Caki2 (cell line): Measurements from ENCODE around the gene UBE2R2. TPM values are rescaled to one million over a fixed set of nuclear protein-coding genes. Genes with fewer than 3 reads are reported as not detected.
"Not testable (repeated sequence)": the region's sequence is repeated elsewhere in the genome, so short reads cannot be mapped to it uniquely, and the experiment has no call there.

ENCODE experiments used
- DNase-seq: peaks from one replicate; pipeline ENCODE4 v3.0.0-alpha.2; 2015; ENCODE audit warnings: low read depth
- in situ Hi-C: cut with HindIII; loops from 2 replicates; pipeline ENCODE4 v1.10.0; 2016; ENCODE audit warnings: low sequenced_read_pairs, low pct_unique_long_range_greater_than_20kb, mixed read lengths
- total RNA-seq: library from RNA; depleted of rRNA; stranded (reverse); fragments of >200 nt; shearing (Covaris generic); gene quantifications from 2 replicates; pipeline ENCODE4 v1.2.3, GENCODE V29; 2014; ENCODE audit warnings: low replicate concordance

Gene UBE2R2
- total RNA-seq, 1 experiment from 2014 or later: 22.9 TPM

DNA sequence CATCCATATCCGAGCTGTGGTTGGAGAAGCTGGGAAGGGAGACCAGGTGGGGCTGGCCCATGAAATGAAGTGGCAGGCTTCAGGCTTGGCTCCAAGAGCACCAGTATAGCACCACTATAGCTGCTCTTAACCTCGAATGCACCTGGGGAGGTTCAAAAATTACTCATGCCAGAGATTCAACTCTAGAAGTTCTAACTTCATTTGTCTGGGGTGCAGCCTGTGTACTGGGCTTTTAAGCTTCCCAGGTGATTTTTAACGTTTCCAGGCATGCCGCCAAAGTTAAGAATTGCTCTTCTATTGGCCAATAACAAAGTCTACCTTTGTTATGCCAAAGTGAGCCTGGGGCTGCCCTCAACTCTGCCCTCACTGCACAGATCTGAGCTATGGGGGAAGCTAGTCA is 21.1 kb upstream of the UBE2R2 start:
- in situ Hi-C loops: no loop called here
- DNase-seq: no peak

DNA sequence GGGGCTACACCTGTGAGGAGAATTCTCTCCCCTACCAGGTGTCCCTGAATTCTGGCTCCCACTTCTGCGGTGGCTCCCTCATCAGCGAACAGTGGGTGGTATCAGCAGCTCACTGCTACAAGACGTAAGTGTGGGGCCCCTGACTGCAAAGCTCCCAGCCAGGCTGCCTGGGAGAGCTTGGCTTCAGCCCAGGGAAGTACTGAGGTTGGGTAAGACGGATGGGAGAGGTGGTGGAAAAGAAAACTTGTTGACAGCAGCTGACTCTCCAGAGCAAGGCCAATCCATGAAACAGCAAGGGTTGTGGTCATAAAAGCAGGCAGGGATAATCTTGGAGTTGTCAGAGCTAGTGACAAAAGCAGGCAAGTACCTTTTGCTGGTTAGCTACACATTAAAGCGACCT is 20.3 kb upstream of the UBE2R2 start:
- DNase-seq, in situ Hi-C loops: not testable (repeated sequence)

DNA sequence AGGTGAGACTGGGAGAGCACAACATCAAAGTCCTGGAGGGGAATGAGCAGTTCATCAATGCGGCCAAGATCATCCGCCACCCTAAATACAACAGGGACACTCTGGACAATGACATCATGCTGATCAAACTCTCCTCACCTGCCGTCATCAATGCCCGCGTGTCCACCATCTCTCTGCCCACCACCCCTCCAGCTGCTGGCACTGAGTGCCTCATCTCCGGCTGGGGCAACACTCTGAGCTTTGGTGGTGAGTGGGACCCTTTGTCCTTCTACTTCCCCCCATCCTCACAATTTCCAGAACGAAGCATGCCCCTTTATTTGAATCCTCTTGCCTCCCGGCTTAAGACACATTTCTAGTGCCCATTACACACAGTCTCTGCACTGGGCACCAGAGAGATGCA is 19.1 kb upstream of the UBE2R2 start:
- DNase-seq: no peak
- in situ Hi-C loops: no loop called here

DNA sequence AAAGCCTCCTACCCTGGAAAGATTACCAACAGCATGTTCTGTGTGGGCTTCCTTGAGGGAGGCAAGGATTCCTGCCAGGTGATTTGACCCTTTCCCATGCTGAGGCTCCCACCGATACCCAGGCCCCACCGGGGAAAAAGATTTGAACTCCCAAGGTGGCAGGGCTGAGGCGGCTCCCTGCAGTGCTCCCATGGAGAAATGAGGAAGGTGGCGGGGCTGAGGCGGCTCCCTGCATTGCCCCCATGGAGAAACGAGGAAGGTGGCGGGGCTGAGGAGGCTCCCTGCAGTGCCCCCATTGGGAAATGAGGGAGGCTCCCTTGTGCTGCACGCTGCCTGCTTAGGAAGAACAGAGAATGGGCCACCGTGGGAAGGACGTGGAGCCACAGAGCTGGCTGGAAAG is 18.4 kb upstream of the UBE2R2 start:
- in situ Hi-C loops: no loop called here
- DNase-seq: no peak

DNA sequence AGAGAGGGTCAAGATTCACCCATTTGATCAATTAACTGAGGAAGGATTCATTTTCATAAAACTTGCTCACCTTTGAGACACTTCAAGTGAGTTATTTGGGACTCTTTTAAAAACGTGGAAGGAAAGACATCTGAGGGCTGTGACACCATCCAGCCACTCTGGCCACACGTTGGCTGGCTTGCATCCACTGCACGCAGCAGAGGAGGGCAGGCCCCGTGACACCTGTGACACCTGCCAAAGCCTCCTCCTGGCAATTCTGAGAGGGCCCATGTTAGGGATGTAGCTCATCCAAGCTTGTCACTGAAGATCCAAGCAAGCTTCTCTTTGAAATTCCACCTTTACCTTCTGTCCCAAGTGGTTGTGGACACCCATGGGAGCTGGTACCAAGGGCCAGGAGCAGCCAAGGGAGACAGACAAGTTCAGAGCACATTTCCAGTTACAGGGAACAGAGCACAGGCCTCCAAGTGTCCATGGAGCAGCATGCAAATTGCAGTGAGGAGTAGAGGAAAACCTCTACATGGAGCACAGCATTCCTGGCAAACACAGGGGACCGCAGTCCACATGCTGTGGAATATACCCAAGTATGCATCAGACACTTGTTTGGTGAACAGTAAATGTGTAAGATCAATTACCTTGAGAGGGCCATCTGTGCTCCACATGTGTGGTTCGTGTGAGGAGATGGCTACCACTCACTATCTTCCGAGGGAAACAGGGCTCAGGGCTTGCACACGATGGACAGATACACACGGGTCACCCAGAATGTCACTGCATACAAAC is 16.8 kb upstream of the UBE2R2 start:
- in situ Hi-C loops: no loop called here
- DNase-seq: no peak

DNA sequence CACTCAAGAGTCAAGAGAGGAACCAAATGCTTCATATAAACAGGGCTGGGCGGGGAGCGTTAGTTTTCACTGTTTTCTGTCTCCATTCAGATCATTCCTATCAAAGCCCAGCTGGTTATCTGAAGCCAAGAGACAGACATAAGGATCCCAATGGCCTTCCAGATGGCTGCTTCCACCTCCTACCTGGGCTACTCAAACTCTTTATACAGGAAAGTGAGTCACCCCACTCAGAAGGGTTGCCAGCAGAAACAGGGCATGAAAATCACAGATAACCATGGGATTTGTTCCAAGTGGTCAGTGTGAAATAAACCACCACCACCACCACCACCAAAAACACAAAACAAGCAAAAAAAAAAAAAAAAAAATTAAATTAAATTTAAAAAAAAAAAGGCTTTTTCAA is 16.1 kb upstream of the UBE2R2 start:
- DNase-seq: no peak
- in situ Hi-C loops: no loop called here

DNA sequence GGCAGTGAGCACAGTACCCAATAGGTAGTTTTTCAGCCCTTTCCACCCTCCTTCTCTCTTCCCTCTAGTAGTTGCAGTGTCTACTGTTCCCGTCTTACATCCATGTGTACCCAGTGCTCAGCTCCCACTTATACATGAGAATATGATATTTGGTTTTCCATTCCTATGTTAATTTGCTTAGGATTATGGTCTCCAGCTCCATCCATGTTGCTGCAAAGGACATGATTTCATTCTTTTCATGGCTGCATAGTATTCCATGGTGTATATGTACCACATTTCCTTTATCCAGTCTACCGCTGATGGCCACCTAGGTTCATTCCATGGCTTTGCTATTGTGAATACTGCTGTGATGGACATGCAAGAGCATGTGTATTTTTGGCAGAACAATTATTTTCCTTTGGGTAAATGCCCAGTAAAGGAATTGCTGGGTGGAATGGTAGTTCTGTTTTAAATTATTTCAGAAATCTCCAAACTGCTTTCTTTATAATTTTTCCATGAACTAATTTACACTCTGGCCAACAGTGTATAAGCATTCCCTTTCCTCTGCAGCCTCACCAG is 14.9 kb upstream of the UBE2R2 start:
- in situ Hi-C loops: not testable (repeated sequence)

DNA sequence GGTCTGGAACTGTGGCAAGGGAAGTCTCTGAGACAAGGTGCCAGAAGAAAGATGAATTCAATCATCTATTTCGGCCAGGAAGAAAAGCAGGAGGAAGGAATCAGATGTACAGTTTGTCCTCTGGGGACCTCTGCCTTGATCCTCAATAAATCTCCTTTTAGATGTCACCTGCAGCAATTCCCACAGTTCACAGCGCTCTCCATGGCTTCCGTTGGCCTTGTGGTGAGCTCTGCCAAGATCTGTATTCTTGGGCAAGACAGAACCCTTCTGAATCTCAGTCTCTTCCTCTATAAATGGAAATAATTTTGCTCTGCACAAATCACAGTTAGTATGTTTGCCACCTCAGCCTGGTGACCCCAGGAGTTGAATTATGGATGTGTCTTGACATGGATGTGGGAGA is 12.8 kb upstream of the UBE2R2 start:
- in situ Hi-C loops, DNase-seq: not testable (repeated sequence)

More for the DNA sequence above, 14.9 kb upstream of the UBE2R2 start:
- not testable (repeated sequence) for DNase-seq

DNA sequence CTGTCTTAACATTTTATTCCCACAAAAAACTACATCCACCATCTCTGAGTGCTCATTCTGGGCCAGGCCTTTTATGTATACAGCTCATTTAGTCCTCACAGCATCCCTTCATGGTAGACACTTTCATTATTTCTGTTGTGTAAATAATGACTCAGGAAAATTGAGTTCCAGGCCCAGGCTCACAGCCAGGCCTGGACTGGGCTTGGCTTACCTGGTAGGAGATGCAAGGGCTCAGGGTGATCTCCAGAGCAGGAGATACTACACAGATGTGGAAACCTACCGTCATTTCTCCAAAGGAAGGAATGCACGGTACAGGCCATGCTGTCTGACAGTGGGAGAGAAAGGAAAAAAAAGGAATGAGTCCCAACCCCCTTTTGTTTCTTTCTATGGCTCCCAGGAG is 9.8 kb upstream of the UBE2R2 start:
- in situ Hi-C loops: not testable (repeated sequence)
- peak; percentile 59 for DNase-seq

DNA sequence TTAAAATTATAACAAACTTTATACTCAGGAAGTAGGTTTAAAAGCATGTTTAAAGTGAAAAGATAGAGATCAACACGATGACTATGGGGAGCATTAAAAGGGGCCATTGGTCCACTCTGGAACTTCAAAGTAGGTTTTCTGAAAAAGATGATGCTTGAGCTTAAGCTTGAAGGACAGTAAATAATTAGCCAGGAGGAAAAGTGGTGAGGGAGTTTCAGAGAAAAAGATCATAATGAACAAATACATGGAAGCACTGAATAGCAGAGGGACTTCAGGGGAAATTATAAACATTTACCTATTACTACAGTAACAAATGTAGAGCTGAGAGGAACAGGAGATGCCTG is 8.0 kb upstream of the UBE2R2 start:
- DNase-seq, in situ Hi-C loops: not testable (repeated sequence)

DNA sequence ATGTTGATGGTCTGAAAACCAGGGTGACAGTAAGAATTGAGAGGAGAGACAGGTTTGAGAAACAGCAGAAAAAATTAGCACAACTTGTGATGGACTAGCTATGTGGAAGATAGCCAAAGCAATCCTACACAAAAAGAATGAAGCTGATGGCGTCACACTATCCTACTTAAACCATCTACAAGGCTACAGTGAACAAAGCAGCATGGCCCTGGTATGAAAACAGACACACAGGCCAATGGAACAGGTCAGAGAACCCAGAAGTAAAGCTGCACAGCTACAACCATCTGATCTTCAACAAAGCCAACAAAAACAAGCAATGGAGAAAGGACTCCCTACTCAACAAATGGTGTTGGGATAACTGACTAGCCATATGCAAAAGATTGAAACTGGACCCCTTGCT is 7.5 kb upstream of the UBE2R2 start:
- DNase-seq: peak; percentile 39
- in situ Hi-C loops: no loop called here

DNA sequence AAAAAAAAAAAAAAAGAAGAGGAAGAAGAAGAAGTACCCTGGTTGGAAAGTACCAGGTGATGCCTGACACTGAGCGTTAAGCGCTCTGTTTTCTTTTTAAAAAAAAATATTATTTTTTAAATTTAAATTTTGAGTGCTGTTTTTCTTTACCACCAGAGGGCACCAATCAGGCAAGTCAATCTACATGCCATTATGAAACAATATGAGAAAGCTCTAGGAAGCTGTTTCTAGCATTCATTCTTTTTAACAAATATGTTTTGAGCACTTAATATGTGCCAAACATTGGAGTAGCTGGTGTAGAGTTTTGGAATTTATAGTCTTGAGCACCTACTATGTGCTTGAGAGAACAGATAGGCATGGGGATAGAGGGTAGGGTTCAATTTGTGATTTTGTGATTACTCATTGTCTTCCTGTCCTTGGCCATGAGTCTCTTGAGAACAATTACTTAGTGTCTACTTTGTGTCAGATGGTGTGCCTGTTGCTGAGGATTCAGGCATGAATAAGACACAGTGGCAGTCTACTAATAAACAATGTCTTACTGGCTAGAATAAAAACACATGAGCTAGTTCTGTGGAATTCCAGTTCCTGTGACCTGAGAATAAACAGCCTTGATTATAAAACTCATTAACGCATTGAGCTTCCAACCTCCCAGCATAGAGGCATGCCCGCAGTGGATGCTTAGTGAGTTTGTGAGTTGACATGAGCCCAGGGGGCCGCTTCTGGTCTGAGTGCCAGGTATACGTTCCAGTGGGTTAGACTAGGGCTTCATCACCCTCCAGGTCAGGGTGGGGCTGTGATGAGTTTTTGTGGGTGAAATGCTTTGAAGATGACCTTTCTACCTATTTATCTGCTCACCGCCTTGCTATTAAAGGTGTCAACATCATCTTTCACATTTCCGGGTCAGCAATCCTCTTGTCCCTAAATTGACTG is 3.0 kb upstream of the UBE2R2 start:
- DNase-seq: peak; percentile 92
- in situ Hi-C loops: no loop called here

DNA sequence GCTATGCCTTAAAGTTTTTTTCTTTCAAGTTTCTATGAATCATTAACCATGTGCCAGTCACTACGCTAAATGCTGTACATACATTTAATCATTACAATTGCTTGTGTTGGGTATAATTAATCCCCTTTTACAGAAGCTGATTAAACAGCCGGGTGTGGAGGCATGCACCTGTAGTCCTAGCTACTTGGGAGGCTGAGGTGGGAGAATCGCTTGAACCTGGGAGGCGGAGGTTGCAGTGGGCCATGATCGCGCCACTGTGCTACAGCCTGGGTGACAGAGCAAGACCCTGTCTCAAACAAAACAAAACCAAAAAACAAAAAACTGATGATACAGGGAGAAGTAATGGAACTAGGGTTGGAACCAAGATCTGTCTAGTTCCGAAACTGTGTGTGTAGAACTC is 1.2 kb upstream of the UBE2R2 start:
- in situ Hi-C loops: no loop called here
- DNase-seq: no peak

DNA sequence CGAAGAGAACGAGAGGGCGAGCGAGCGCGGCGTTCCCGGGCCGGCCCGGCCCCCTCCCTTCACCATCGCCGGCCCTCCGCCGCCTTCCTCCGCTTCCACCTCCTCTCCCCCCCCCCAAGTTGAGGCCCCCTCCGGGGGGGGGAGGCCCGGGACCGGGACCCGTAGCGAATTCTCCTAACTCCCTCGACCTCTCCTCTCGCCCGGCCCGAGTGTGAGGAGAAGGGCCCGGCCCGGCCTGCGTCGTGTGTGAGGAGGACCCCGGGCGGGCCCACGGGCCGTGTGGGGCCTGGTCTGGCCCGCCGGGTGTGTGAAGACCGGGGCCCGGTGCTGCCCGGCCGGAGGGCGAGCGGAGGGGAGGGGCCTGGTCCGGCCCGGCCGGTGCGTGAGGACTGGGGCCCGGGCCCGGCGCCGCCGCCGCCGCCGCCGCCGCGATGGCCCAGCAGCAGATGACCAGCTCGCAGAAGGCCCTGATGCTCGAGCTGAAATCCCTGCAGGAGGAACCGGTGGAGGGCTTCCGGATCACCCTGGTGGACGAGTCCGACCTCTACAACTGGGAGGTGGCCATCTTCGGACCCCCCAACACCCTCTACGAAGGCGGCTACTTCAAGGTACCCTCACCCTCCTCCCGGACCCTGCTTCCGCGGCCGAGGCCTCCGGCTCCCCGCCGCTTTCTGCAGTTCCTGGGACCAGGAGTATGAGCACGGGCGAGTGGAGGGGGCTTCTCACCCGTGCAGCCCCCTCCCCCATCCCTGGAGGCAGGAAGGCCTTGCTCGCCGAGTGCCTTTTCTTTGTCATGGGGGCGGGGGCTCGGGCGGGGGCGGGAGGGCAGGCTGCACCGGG is 587 bp downstream of the UBE2R2 start:
- peak; percentile 65 for DNase-seq
- in situ Hi-C loops: no loop called here

DNA sequence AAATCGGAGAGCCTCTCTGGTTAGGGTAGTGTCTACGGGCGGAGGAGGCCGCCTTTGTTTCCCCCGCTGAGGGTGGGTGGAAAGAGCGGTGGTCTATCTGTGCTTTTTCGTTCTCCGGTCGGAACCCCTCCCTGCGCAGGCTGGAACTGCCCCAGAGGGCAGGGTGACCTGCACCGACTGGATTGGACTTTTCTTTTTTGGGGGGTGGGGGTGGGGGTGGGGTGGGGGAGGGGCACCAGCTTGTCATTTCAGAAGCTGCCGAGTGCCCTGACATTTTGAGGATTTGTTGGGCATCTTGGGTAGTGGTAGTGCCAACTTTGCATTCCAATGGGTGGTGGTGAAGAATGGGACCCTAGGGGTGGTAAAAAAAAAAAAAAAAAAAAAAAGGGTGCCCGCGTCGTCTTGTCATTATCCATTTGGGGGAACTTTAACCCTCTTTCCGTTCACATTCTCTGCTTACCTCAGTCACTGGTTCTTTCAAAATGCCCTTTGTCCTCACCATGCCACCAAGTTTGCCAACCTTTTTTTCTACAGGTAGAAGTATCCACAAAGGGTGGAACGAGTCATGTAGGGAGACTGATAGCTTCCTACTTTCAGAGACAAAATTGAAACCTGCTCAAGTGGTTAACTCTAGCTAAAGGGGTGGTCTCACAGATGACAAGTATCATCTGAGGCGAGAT is 1.3 kb downstream of the UBE2R2 start:
- DNase-seq: peak; percentile 40
- in situ Hi-C loops: no loop called here

DNA sequence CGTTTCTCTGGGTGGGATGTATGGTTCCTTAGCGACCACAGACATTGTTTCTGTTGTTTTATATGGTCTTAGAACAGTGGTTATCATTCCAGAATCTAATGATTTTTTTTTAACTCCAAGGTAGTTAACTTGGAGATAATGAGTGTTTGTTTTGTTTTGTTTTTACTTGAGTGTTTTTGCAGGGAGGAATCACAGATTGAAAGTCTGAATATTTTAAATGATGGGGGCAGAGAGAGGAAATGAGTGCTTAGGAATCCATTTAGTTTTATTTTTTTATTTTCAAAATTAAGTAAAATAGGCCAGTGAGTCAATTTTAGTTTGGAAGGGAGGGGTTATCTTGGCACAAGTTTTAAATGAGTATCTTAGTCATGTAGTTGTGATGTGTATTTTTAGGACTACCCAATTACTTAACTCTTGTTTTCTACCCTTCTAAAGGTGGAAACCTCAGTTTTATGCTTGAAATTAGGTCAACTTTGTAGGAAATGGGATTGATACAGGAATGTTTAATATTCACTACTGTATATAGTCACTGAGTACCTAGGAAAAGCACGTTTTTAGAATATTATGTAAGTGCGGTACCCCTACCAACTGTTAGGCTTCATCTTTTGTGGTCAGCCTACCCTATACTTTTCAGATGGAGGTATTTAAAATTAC is 2.0 kb downstream of the UBE2R2 start:
- in situ Hi-C loops: no loop called here

DNA sequence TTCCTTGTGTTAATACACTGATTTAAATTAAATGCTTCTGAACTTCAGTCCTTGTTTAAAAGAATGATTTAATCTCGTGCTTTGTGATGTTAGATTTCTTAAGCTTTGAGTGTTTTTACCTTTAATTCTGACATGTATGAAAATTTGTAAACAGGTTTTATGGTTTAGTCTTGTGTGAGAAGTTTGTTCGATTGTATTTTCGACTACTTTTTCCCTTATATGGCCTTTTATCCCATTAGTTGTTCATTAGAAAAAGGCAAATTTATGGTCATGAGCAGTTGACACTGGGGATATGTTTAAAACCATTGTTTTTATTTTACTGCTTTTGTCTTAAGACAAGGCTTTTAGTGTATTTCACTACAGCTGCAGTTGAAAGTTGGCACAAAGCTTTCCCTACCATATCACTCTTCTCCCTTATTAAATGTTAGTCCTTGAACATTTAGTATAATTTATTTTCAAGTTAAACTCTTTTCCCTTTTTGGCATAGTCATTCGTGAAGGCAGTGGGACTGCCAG is 3.3 kb downstream of the UBE2R2 start:
- no peak for DNase-seq
- in situ Hi-C loops: no loop called here

More for the DNA sequence above, 2.0 kb downstream of the UBE2R2 start:
- DNase-seq: peak; percentile 8
